Tibial nerve (tissue), 3 donors: ENCODE data around the gene PSG4.
"Not testable (repeated sequence)": the region's sequence is repeated elsewhere in the genome, so short reads cannot be mapped to it uniquely, and the experiment has no call there.

ENCODE experiments used
- CTCF ChIP-seq, 5 experiments: fragments of 200-600 bp in 3 of 5; fragments of 450-650 bp in 2 of 5; sonication (generic) in 3 of 5; IDR thresholded peaks; one replicate each; pipeline ENCODE4 v1.5.1; 2016 to 2019; ENCODE audit warnings: antibody characterized with exemption in 5 of 5, mild to moderate bottlenecking in 3 of 5, moderate library complexity in 2 of 5
- POLR2A ChIP-seq, 2 donors: fragments of 450-650 bp; IDR thresholded peaks; one replicate each; pipeline ENCODE4 v1.6.1; 2017; ENCODE audit warnings: antibody characterized with exemption in 2 of 2, mild to moderate bottlenecking in 2 of 2, moderate library complexity in 2 of 2

DNA sequence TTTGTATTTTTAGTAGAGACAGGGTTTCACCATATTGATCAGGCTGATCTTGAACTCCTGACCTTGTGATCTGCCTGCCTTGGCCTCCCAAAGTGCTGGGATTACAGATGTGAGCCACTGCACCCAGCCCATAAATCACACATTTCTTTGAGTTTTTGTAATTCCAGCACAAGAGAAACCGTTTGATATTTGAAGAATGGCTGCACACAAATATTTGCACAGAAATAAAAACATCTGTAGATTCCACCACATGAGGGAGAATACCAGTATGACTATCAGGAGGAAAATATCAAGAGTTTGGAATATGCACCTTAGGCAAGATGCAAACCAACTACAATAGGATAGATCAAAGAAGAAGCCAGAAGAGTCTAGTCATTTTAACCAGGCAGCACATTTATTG is 46.0 kb upstream of the PSG4 start:
- TF ChIP-seq POLR2A, CTCF (IDR thresholded peaks at IDR 0.05): not testable (repeated sequence)
